Left ventricle myocardium inferior (tissue), 1 donor: Measurements from ENCODE around the gene PCDHGB6. TPM values are rescaled to one million over a fixed set of nuclear protein-coding genes. Genes with fewer than 3 reads are reported as not detected.
"Not testable (repeated sequence)": the region's sequence is repeated elsewhere in the genome, so short reads cannot be mapped to it uniquely, and the experiment has no call there.

Experiments used
- DNase-seq: peaks from one replicate; pipeline ENCODE4 v3.0.0-alpha.2; 2020
- H3K27ac ChIP-seq: fragments of 200-600 bp; replicated peaks from 2 replicates; pipeline ENCODE4 v1.8.0; 2021
- H3K27me3 ChIP-seq: fragments of 200-600 bp; 2 replicates; pipeline ENCODE4 v1.8.0; 2021; ENCODE audit warnings: low read depth
- H3K36me3 ChIP-seq: fragments of 200-600 bp; 2 replicates; pipeline ENCODE4 v1.8.0; 2021
- H3K4me1 ChIP-seq: fragments of 200-600 bp; 2 replicates; pipeline ENCODE4 v1.8.0; 2021
- H3K4me3 ChIP-seq: fragments of 200-600 bp; 2 replicates; pipeline ENCODE4 v1.8.0; 2021; ENCODE audit warnings: mild to moderate bottlenecking, moderate library complexity
- H3K9me3 ChIP-seq: fragments of 200-600 bp; replicated peaks from 2 replicates; pipeline ENCODE4 v1.8.0; 2021
- intact Hi-C: fragments of 100-400 bp; cut with micrococcal nuclease; formaldehyde crosslinking; loops from one replicate; pipeline ENCODE4 v1.11.0; 2022
- total RNA-seq: library from RNA; stranded (reverse); fragmentation: NEBNext Ultra II Directional; extraction: Animal tissue kit (Norgen Biotek cat#: 25700); gene quantifications from one replicate; pipeline ENCODE4 v1.2.1, GENCODE V29; 2021
- TF ChIP-seq, protein P1 (sequence below): fragments of 200-600 bp; IDR thresholded peaks from 2 replicates; pipeline ENCODE4 v1.8.0; 2021; ENCODE audit warnings: antibody characterized with exemption, mild to moderate bottlenecking, borderline replicate concordance
- donor health status: DM: no; HTN: yes; CAD: no; lungs with severe emphysema.

The PCDHGB6 gene
- total RNA-seq, 1 donor from 2014 or later, result 5.0 TPM

DNA sequence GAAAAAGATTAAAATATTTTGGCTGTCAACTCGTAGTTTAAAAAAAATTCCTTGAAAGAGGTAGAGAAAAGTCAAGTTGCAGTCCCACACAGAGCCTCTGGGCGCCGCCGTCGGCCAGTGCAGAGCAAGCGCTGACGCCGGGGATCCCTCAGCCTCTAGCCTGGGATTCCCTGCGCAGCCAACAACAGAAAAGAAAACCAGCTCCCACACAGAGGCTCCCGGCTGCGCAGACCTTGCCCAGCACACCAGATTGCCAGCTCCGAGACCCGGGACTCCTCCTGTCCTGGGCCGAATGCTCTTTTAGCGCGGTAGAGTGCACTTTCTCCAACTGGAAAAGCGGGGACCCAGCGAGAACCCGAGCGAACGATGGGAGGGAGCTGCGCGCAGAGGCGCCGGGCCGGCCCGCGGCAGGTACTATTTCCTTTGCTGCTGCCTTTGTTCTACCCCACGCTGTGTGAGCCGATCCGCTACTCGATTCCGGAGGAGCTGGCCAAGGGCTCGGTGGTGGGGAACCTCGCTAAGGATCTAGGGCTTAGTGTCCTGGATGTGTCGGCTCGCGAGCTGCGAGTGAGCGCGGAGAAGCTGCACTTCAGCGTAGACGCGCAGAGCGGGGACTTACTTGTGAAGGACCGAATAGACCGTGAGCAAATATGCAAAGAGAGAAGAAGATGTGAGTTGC, 9.8 kb downstream of the PCDHGB6 start, which contains the start of gene PCDHGB7:
Gene PCDHGB7, plus strand, starts transcription at position 184 of the 679 bp plus-strand sequence. Its CDS starts 183 bp downstream, at position 367.
- peaks cover 49% of the 10 kb centered on the region for H3K36me3 ChIP-seq
- H3K9me3 ChIP-seq, result peaks cover 99% of the 10 kb centered on the region
- peaks cover 53% of the 10 kb centered on the region for H3K4me1 ChIP-seq
- H3K27me3 ChIP-seq, result not testable (repeated sequence)
- peak; percentile 81 for DNase-seq
- H3K27ac ChIP-seq, result peak within 1 kb of the TSS; percentile 79
- TF ChIP-seq, protein P1, sequence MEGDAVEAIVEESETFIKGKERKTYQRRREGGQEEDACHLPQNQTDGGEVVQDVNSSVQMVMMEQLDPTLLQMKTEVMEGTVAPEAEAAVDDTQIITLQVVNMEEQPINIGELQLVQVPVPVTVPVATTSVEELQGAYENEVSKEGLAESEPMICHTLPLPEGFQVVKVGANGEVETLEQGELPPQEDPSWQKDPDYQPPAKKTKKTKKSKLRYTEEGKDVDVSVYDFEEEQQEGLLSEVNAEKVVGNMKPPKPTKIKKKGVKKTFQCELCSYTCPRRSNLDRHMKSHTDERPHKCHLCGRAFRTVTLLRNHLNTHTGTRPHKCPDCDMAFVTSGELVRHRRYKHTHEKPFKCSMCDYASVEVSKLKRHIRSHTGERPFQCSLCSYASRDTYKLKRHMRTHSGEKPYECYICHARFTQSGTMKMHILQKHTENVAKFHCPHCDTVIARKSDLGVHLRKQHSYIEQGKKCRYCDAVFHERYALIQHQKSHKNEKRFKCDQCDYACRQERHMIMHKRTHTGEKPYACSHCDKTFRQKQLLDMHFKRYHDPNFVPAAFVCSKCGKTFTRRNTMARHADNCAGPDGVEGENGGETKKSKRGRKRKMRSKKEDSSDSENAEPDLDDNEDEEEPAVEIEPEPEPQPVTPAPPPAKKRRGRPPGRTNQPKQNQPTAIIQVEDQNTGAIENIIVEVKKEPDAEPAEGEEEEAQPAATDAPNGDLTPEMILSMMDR, result peak; percentile 85
- intact Hi-C loops, result loop anchor here (10.0 kb wide), 1 partner anchor 137 kb away; no protein-coding TSS in a partner anchor
- H3K4me3 ChIP-seq, result peak within 1 kb of the TSS; percentile 66

DNA sequence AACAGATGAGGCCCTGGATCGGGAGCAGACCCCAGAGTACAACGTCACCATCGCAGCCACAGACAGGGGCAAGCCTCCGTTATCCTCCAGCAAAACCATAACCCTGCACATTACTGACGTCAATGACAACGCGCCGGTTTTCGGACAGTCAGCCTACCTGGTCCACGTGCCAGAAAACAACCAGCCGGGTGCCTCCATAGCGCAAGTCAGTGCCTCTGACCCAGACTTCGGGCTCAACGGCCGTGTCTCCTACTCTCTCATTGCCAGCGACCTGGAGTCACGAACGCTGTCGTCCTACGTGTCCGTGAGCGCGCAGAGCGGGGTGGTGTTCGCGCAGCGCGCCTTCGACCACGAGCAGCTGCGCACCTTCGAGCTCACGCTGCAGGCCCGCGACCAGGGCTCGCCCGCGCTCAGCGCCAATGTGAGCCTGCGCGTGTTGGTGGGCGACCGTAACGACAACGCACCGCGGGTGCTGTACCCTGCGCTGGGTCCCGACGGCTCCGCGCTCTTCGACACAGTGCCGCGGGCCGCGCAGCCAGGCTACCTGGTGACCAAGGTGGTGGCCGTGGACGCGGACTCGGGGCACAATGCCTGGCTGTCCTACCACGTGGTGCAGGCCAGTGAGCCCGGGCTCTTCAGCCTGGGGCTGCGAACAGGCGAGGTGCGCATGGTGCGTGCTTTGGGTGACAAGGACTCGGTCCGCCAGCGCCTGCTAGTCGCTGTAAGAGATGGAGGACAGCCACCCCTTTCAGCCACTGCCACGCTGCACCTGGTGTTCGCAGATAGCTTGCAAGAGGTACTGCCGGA, 11.5 kb downstream of the PCDHGB6 start:
- peaks cover 99% of the 10 kb centered on the region for H3K9me3 ChIP-seq
- TF ChIP-seq, protein P1, result no peak
- intact Hi-C loops, result loop anchor here (10.0 kb wide), 1 partner anchor 136 kb away; no protein-coding TSS in a partner anchor
- H3K27me3 ChIP-seq, result no peaks in the 10 kb centered on the region
- peaks cover 44% of the 10 kb centered on the region for H3K36me3 ChIP-seq
- H3K27ac ChIP-seq, result no peak overlapping the region
- no peak overlapping the region for H3K4me3 ChIP-seq
- no peak for DNase-seq
- peaks cover 48% of the 10 kb centered on the region for H3K4me1 ChIP-seq

DNA sequence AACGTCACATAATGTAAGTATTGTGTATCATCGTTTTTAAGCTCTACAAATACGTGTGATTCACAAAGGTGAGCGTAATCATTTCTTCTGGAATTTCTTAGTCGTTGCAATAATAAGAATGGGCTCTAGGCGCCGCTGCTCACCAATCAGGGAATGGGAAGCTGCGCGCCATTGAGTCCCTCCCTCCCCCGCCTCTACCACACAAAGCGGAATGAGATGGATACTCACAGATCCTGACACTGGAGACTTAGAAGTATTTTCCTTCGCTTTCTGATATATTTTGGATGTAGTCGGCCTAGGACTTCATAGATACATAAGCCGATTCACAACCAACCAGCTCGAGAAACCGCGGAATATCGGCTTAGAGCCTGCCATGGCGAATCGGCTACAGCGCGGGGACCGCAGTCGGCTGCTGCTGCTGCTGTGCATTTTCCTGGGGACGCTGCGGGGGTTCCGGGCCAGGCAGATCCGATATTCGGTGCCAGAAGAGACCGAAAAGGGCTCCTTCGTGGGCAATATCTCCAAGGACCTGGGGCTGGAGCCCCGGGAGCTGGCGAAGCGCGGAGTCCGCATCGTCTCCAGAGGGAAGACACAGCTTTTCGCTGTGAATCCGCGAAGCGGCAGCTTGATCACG, 13.2 kb downstream of the PCDHGB6 start, which contains the start of gene PCDHGA11:
Gene PCDHGA11, plus strand, starts transcription at position 197 of the 634 bp plus-strand sequence. Its CDS starts 177 bp downstream, at position 374.
- Histone ChIP-seq H3K9me3 (peaks cover 99% of the 10 kb centered on the region), H3K27me3 (no peaks in the 10 kb centered on the region), H3K4me1 (peaks cover 58% of the 10 kb centered on the region), H3K27ac (no peak within 1 kb of the TSS), H3K36me3 (peaks cover 61% of the 10 kb centered on the region), H3K4me3 (peak within 1 kb of the TSS; percentile 57)
- TF ChIP-seq, protein P1, result peak; percentile 64
- DNase-seq, result no peak
- intact Hi-C loops, result no loop called here

DNA sequence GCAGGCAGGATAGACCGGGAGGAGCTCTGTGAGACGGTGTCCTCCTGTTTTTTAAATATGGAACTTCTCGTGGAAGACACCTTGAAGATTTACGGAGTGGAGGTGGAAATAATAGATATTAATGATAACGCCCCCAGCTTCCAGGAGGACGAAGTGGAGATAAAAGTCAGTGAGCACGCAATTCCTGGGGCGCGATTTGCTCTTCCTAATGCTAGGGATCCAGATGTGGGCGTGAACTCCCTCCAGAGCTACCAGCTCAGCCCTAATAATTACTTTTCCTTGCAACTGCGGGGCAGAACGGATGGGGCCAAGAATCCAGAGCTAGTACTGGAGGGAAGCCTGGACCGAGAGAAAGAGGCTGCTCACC, 13.7 kb downstream of the PCDHGB6 start:
- H3K4me1 ChIP-seq, result peaks cover 58% of the 10 kb centered on the region
- peaks cover 66% of the 10 kb centered on the region for H3K36me3 ChIP-seq
- DNase-seq, result no peak
- H3K27me3 ChIP-seq, result no peaks in the 10 kb centered on the region
- TF ChIP-seq, protein P1, result no peak
- no peak overlapping the region for H3K27ac ChIP-seq
- intact Hi-C loops, result no loop called here
- H3K9me3 ChIP-seq, result peaks cover 99% of the 10 kb centered on the region
- H3K4me3 ChIP-seq, result peak overlapping the region; percentile 57

DNA sequence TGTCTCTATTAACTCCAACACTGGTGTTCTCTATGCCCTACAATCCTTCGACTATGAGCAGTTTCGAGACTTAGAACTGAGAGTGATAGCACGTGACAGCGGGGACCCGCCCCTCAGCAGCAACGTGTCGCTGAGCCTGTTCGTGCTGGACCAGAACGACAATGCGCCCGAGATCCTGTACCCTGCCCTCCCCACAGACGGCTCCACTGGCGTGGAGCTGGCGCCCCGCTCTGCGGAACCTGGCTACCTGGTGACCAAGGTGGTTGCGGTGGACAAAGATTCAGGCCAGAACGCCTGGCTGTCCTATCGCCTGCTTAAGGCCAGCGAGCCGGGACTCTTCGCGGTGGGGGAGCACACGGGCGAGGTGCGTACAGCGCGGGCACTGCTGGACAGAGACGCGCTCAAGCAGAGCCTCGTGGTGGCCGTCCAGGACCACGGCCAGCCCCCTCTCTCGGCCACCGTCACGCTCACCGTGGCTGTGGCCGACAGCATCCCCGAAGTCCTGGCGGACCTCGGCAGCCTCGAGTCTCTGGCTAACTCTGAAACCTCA, 15.0 kb downstream of the PCDHGB6 start:
- Histone ChIP-seq H3K27ac (no peak overlapping the region), H3K36me3 (peaks cover 80% of the 10 kb centered on the region), H3K4me3 (no peak overlapping the region), H3K4me1 (peaks cover 50% of the 10 kb centered on the region), H3K27me3 (no peaks in the 10 kb centered on the region), H3K9me3 (peaks cover 100% of the 10 kb centered on the region)
- TF ChIP-seq, protein P1, result no peak
- no peak for DNase-seq
- intact Hi-C loops, result no loop called here
